Right ventricle myocardium inferior (tissue), 1 donor: ENCODE data around the gene CCND2. TPM values are rescaled to one million over a fixed set of nuclear protein-coding genes. Genes with fewer than 3 reads are reported as not detected.

Source experiments
- ATAC-seq: fragments of 200-7000 bp; cut with Tn5 transposase; one replicate; pipeline ENCODE4 v1.9.1; 2020; ENCODE audit warnings: mild to moderate bottlenecking, moderate library complexity
- DNase-seq: peaks from one replicate; pipeline ENCODE4 v3.0.0; 2021; ENCODE audit errors: missing footprints
- intact Hi-C: fragments of 100-400 bp; cut with DNase I; formaldehyde crosslinking; loops from one replicate; pipeline ENCODE4 v1.11.0; 2022
- total RNA-seq: library from RNA; stranded (reverse); fragmentation: NEBNext Ultra II Directional; extraction: Animal tissue kit (Norgen Biotek cat#: 25700); gene quantifications from one replicate; pipeline ENCODE4 v1.2.1, GENCODE V29; 2021
- donor health status: DM: no; HTN: yes; CAD: no; lungs with severe emphysema.

The CCND2 gene
- total RNA-seq, 1 donor from 2014 or later = 214 TPM

- intact Hi-C loops = loop anchor here (2.0 kb wide), 1 partner anchor 27 kb away; no protein-coding TSS in a partner anchor
- no peak for DNase-seq
- ATAC-seq = peak; percentile 48
These were observed 30.2 kb downstream of the CCND2 start for GRCh38 chr12:4303750-4304149.

GRCh38 chr12:4307593-4308333 is 34.2 kb downstream of the CCND2 start:
- peak; percentile 84 for ATAC-seq
- intact Hi-C loops = no loop called here
- no peak for DNase-seq

- intact Hi-C loops = no loop called here
- ATAC-seq (no peak), DNase-seq (no peak)
These were observed 34.9 kb downstream of the CCND2 start for GRCh38 chr12:4308334-4308950.

DNA sequence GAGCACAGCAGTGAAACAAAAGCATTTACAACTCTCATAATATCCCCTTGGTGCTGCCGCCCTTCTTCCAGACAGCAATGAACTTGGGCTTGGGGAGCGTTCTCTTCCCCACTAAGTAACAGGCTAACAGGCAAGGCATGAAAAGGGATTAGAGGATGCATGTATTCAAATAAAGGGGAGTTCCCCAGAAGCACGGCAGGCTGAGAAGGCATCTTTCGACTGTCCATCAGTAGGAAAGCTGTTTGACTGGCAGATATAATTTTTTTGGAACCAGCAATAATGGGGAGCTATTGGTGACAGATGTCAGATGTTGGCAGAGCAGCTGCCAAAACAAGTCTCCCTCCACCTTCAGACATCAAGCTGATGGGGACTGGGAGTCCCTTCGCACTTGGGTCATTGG is 38.2 kb downstream of the CCND2 start:
- intact Hi-C loops = no loop called here
- ATAC-seq (no peak), DNase-seq (no peak)

DNA sequence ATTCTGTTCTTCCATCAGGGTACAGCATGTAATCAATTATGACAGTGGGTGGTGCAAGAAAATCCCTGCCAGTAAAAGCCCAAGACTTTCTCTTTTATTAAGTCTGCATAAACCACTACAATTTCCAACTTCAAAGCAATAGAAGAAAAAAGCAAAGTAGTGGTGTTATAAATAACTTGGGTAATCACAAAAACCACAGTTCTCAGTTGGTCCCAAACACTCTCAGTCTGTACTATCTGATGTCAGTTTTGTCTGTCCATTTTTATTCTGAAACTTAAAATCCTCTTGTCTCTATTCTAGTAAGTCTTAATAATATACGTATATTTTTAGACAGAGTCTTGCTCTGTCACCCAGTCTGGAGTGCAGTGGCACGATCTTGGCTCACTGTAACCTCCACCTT is 38.7 kb downstream of the CCND2 start:
- intact Hi-C loops = no loop called here

DNA sequence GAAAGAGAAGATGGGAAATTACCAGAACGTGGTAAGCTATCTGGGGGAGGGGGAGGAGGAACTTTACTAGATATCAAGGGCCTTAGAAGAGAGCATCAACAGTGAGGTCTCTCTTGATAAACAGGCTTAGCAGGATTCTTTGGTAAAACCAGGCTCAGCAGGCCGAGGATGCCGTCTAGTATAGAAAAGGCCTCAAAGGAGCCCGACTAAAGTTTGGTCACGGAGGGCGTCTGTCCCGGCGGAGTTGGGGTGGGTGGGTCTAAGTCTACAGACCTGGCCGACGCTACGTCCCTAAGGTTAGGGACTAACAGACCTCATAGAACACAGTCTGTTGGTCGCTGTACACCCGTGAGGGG is 46.9 kb downstream of the CCND2 start:
- intact Hi-C loops = loop anchor here (10.0 kb wide), 1 partner anchor 204 kb away; no protein-coding TSS in a partner anchor
- DNase-seq (no peak), ATAC-seq (no peak)

More for the DNA sequence above, 38.7 kb downstream of the CCND2 start:
- no peak for ATAC-seq
- DNase-seq = no peak

DNA sequence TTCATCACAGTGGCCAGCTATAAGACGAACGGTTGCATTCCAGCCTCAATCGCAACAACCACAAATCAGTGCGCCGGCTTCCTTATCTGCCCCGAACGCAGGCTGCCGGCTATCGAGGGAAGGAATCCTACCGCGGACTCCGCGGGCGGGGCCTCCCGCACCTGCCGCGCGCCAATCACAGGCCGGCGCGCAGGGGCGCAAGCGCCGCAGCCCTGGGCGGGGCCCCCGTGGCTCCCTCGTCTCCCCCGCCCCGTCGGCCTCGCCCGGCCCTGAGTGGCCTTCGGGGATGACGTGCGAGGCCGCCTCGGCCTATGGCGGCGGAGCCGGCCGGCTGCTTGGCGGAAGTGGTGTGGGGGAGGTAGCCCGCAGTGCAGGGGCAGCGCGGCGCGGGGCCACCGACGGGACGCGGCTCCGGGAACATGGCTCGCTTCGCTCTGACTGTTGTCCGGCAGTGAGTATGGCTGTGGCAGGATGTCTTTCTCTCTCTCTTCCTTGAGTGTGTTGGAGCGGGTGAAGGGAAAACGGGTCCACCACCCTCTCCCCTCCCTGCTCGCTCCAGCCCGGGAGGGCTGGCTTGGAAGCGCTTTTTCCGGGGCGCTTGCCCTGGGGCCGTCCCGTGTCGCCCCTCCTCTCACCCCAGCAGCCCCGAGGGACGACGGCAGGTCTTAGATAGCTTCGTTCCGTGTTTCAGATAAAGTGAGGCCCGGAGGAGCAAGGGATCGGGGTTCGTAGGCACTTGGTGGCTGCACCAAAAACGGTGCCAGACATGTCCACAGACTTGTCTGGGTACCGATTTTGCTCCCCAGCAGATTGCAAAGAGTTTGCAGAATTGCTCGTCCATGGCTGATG is 47.5 kb downstream of the CCND2 start, which contains the start of gene TIGAR:
TSS of gene TIGAR (plus strand) at position 361 of the 849 bp plus-strand sequence. CDS start at position 420, 59 bp downstream.
- peak; percentile 100 for ATAC-seq
- intact Hi-C loops = loop anchor here (10.0 kb wide), 1 partner anchor 204 kb away; no protein-coding TSS in a partner anchor
- DNase-seq = peak; percentile 98

DNA sequence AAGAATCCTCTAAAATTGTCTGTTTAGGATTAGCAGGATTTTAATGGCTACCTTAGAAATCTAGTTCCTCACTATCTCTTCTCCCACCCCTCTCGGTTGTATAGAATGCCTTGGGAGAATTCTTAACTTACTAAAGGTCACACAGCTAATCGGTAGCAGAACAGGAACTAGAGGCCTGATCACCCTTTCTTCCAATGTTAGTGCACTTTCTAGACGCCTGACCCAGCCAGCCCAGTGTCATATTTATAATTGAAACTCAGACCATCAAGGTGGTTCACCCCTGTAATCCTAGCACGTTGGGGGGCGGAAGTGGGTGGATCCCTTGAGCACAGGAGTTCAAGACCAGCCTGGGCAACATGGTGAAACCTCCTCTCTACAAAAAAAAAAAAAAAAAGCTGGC is 49.2 kb downstream of the CCND2 start:
- intact Hi-C loops = loop anchor here (10.0 kb wide), 1 partner anchor 202 kb away; no protein-coding TSS in a partner anchor
- no peak for ATAC-seq
- no peak for DNase-seq

Other genes with a start within 250 kb of the CCND2 start
- 16.5 TPM for gene TIGAR, start 47.5 kb downstream of the CCND2 start, total RNA-seq
- gene FGF23, start 106.0 kb downstream of the CCND2 start, total RNA-seq = not detected
- not detected for gene FGF6, start 172.1 kb downstream of the CCND2 start, total RNA-seq